ENCODE measurements around the gene TPSAB1. TPM values are rescaled to one million over a fixed set of nuclear protein-coding genes. Genes with fewer than 3 reads are reported as not detected.

The TPSAB1 gene
- total and polyA plus RNA-seq, 10 of the 15 experiments (the other 5 are each of a cell fraction or from before 2014, with no cell fraction given): 0.06 TPM; not detected in 9

- TF ChIP-seq USF2 (IDR thresholded peaks at IDR 0.05; ENCODE audit: borderline replicate concordance, low read depth, low read length) (no peak), ZNF24 (IDR thresholded peaks at IDR 0.05) (no peak)
Observed at GRCh38 chr16:1283996-1284616, 43.6 kb downstream of the TPSAB1 start (continued).

- intact Hi-C loops (cut with micrococcal nuclease; ENCODE audit: unreplicated experiment) (no loop called here), in situ Hi-C loops (cut with MboI) (no loop called here)
- Histone ChIP-seq H3K79me2 (ENCODE audit: control insufficient read depth, insufficient read depth, low read length) (no peaks in the 10 kb centered on the region), H3K9ac (ENCODE audit: control insufficient read depth, insufficient read depth, low read length) (no peak overlapping the region), H3K36me3 (ENCODE audit: control insufficient read depth in 2 of 2, insufficient read depth in 2 of 2, low read length in 1 of 2) (no peaks in the 10 kb centered on the region), H4K20me1 (ENCODE audit: control insufficient read depth, insufficient read depth) (no peaks in the 10 kb centered on the region), H3K9me3 (replicated peaks; ENCODE audit: control insufficient read depth, insufficient read depth, low read length) (no peaks in the 10 kb centered on the region), H3K27me3 (replicated peaks in 1 of 2; ENCODE audit: control insufficient read depth in 2 of 2, insufficient read depth in 2 of 2, low read length in 1 of 2) (no peaks in the 10 kb centered on the region; a peak in 2 of 4 replicates), H3K27ac (ENCODE audit: control insufficient read depth, insufficient read depth) (no peak overlapping the region), H3K4me1 (ENCODE audit: control insufficient read depth, insufficient read depth, low read length) (no peaks in the 10 kb centered on the region), H3K4me2 (ENCODE audit: control insufficient read depth, insufficient read depth) (no peak overlapping the region), H2AFZ (ENCODE audit: control insufficient read depth, low read depth, low read length) (no peak overlapping the region), H3K4me3 (no peak overlapping the region)
- no peak for ATAC-seq
- SMC1A ChIA-PET (ENCODE audit: uncharacterized antibody, unreplicated experiment): no interaction called here
- RAD21 ChIA-PET (ENCODE audit: unreplicated experiment): no interaction called here
- TF ChIP-seq ELK1 (IDR thresholded peaks at IDR 0.05; ENCODE audit: low read depth, low read length): no peak
- TF ChIP-seq HCFC1 (IDR thresholded peaks at IDR 0.05; ENCODE audit: low read length): no peak
- 0 out of 6 replicates have a peak, but pooled peaks of 1 of the 3 experiments have one; percentile 1 for TF ChIP-seq CTCF (IDR thresholded peaks at IDR 0.05 in 2 of 3, conservative IDR thresholded peaks at IDR 0.05 in 1 of 3; ENCODE audit: control insufficient read depth in 2 of 3, extremely low read depth in 1 of 3, insufficient read depth in 1 of 3, low read depth in 3 of 3, low read length in 3 of 3)
- POLR2A ChIA-PET: no interaction called here
- no peak for FAIRE-seq
- no peak for DNase-seq (ENCODE audit: low read depth, low spot score)
- BruUV-seq (replicated peaks): no TSS peak
- CTCF ChIA-PET: no interaction called here
- 53% methylated on average over 29 of the region's 38 CpGs for WGBS (ENCODE audit: insufficient coverage, insufficient replicate concordance, low lambda C conversion rate, missing lambda C conversion rate)
Observed at GRCh38 chr16:1285669-1286512, 45.4 kb downstream of the TPSAB1 start.

All from GM12878 (cell line).